ENCODE measurements around the gene TSSC4.

Gene TSSC4

GRCh38 chr11:2374456-2375201, 25.9 kb upstream of the TSSC4 start:
- no peak overlapping the region for H3K4me3 ChIP-seq (IDR thresholded peaks at IDR 0.05; ENCODE audit: insufficient read depth, low read depth, low read length)
- TF ChIP-seq CTCF (conservative IDR thresholded peaks at IDR 0.05; ENCODE audit: low read depth, low read length) = no peak
- H3K4me1 ChIP-seq (ENCODE audit: low read depth, poor library complexity, severe bottlenecking) = no peaks in the 10 kb centered on the region
- H4K20me1 ChIP-seq (ENCODE audit: insufficient read depth) = no peaks in the 10 kb centered on the region
- H3K27ac ChIP-seq = no peak overlapping the region
- no peak overlapping the region for H3K4me2 ChIP-seq
- H3K9ac ChIP-seq = no peak overlapping the region
- no peaks in the 10 kb centered on the region for H3K36me3 ChIP-seq (ENCODE audit: insufficient read depth)
- no peaks in the 10 kb centered on the region for H3K79me2 ChIP-seq (ENCODE audit: insufficient read depth, low read depth)
- H3K27me3 ChIP-seq (ENCODE audit: insufficient read depth, low read depth) = peaks cover 49% of the 10 kb centered on the region
- H2AFZ ChIP-seq (ENCODE audit: low read depth) = no peak overlapping the region

- Histone ChIP-seq H4K20me1 (ENCODE audit: insufficient read depth) (no peaks in the 10 kb centered on the region), H3K4me1 (ENCODE audit: low read depth, poor library complexity, severe bottlenecking) (no peaks in the 10 kb centered on the region), H3K4me2 (no peak overlapping the region), H3K27ac (no peak overlapping the region), H3K36me3 (ENCODE audit: insufficient read depth) (no peaks in the 10 kb centered on the region), H3K79me2 (ENCODE audit: insufficient read depth, low read depth) (no peaks in the 10 kb centered on the region), H3K9ac (no peak overlapping the region), H2AFZ (ENCODE audit: low read depth) (no peak overlapping the region), H3K4me3 (IDR thresholded peaks at IDR 0.05; ENCODE audit: insufficient read depth, low read depth, low read length) (no peak overlapping the region), H3K27me3 (ENCODE audit: insufficient read depth, low read depth) (peaks cover 41% of the 10 kb centered on the region)
- TF ChIP-seq CTCF (conservative IDR thresholded peaks at IDR 0.05; ENCODE audit: low read depth, low read length) = no peak
Observed at GRCh38 chr11:2375341-2375853, 25.2 kb upstream of the TSSC4 start.

GRCh38 chr11:2375964-2376551, 24.5 kb upstream of the TSSC4 start:
- Histone ChIP-seq H3K4me2 (no peak overlapping the region), H3K27ac (no peak overlapping the region), H2AFZ (ENCODE audit: low read depth) (no peak overlapping the region)

GRCh38 chr11:2376751-2377451, 23.6 kb upstream of the TSSC4 start, which contains the start of gene CD81:
Gene CD81, plus strand, starts transcription at chr11:2377310. Its CDS starts 240 bp downstream, at chr11:2377550.
- H3K27me3 ChIP-seq (ENCODE audit: insufficient read depth, low read depth) = peaks cover 34% of the 10 kb centered on the region
- no peak within 1 kb of the TSS for H3K27ac ChIP-seq
- no peak within 1 kb of the TSS for H3K4me3 ChIP-seq (IDR thresholded peaks at IDR 0.05; ENCODE audit: insufficient read depth, low read depth, low read length)
- H3K79me2 ChIP-seq (ENCODE audit: insufficient read depth, low read depth) = no peaks in the 10 kb centered on the region
- H3K4me2 ChIP-seq = no peak within 1 kb of the TSS
- no peaks in the 10 kb centered on the region for H3K36me3 ChIP-seq (ENCODE audit: insufficient read depth)
- TF ChIP-seq CTCF (conservative IDR thresholded peaks at IDR 0.05; ENCODE audit: low read depth, low read length) = no peak
- H2AFZ ChIP-seq (ENCODE audit: low read depth) = no peak within 1 kb of the TSS
- no peaks in the 10 kb centered on the region for H4K20me1 ChIP-seq (ENCODE audit: insufficient read depth)
- H3K9ac ChIP-seq = no peak within 1 kb of the TSS
- no peaks in the 10 kb centered on the region for H3K4me1 ChIP-seq (ENCODE audit: low read depth, poor library complexity, severe bottlenecking)

More at GRCh38 chr11:2375964-2376551, 24.5 kb upstream of the TSSC4 start:
- Histone ChIP-seq H3K4me3 (IDR thresholded peaks at IDR 0.05; ENCODE audit: insufficient read depth, low read depth, low read length) (no peak overlapping the region), H3K36me3 (ENCODE audit: insufficient read depth) (no peaks in the 10 kb centered on the region), H4K20me1 (ENCODE audit: insufficient read depth) (no peaks in the 10 kb centered on the region), H3K4me1 (ENCODE audit: low read depth, poor library complexity, severe bottlenecking) (no peaks in the 10 kb centered on the region), H3K9ac (no peak overlapping the region), H3K27me3 (ENCODE audit: insufficient read depth, low read depth) (peaks cover 39% of the 10 kb centered on the region), H3K79me2 (ENCODE audit: insufficient read depth, low read depth) (no peaks in the 10 kb centered on the region)
- no peak for TF ChIP-seq CTCF (conservative IDR thresholded peaks at IDR 0.05; ENCODE audit: low read depth, low read length)
